Neural crest cell (in vitro differentiated cells): ENCODE results near the gene SORCS2. TPM values are rescaled to one million over a fixed set of nuclear protein-coding genes. Genes with fewer than 3 reads are reported as not detected.

Experiments
- DNase-seq: peaks from one replicate; pipeline ENCODE4 v3.0.0; 2021; ENCODE audit warnings: low read depth, mixed read lengths, low spot score
- H3K27ac Mint-ChIP-seq: one replicate; pipeline ENCODE4 v1.8.0; 2021; ENCODE audit warnings: mild to moderate bottlenecking, mixed read lengths; ENCODE audit not compliant: unreplicated experiment
- H3K27me3 Mint-ChIP-seq: 2 replicates; pipeline ENCODE4 v1.8.0; 2021; ENCODE audit warnings: low read depth, mild to moderate bottlenecking, mixed read lengths
- H3K36me3 Mint-ChIP-seq: 2 replicates; pipeline ENCODE4 v1.8.0; 2021; ENCODE audit warnings: low read depth, mild to moderate bottlenecking, mixed read lengths
- H3K4me1 Mint-ChIP-seq: 2 replicates; pipeline ENCODE4 v1.8.0; 2021; ENCODE audit warnings: mixed read lengths
- H3K4me3 Mint-ChIP-seq: one replicate; pipeline ENCODE4 v1.8.0; 2021; ENCODE audit warnings: mild to moderate bottlenecking, mixed read lengths
- H3K9me3 Mint-ChIP-seq: 2 replicates; pipeline ENCODE4 v1.8.0; 2021; ENCODE audit warnings: mixed read lengths
- CTCF ChIP-seq: fragments of 200-600 bp; sonication (generic); conservative IDR thresholded peaks from 2 replicates; pipeline ENCODE4 v1.5.0; 2021; ENCODE audit warnings: antibody characterized with exemption, mild to moderate bottlenecking
- total RNA-seq: library from RNA; stranded (reverse); gene quantifications from 2 replicates; pipeline ENCODE4 v1.2.1, GENCODE V29; 2021

Gene SORCS2
- total RNA-seq, 1 donor from 2014 or later: 1.1 TPM

- no peak overlapping the region for H3K27ac Mint-ChIP-seq
- DNase-seq: no peak
Measured at GRCh38 chr4:7781366-7781765, 589.0 kb downstream of the SORCS2 start.

GRCh38 chr4:7781993-7782392 is 589.7 kb downstream of the SORCS2 start:
- TF ChIP-seq CTCF: no peak

More at GRCh38 chr4:7781366-7781765, 589.0 kb downstream of the SORCS2 start:
- no peaks in the 10 kb centered on the region for H3K9me3 Mint-ChIP-seq
- TF ChIP-seq CTCF: no peak
- no peaks in the 10 kb centered on the region for H3K27me3 Mint-ChIP-seq
- peaks cover 44% of the 10 kb centered on the region for H3K4me1 Mint-ChIP-seq
- H3K4me3 Mint-ChIP-seq: no peak overlapping the region
- H3K36me3 Mint-ChIP-seq: peaks cover 13% of the 10 kb centered on the region

GRCh38 chr4:7782783-7783182 is 590.4 kb downstream of the SORCS2 start:
- Mint-ChIP-seq H3K36me3 (peaks cover 13% of the 10 kb centered on the region), H3K4me3 (no peak overlapping the region), H3K27ac (no peak overlapping the region)

More at GRCh38 chr4:7781993-7782392, 589.7 kb downstream of the SORCS2 start:
- peaks cover 41% of the 10 kb centered on the region for H3K4me1 Mint-ChIP-seq
- no peaks in the 10 kb centered on the region for H3K9me3 Mint-ChIP-seq
- no peak for DNase-seq
- peak overlapping the region; percentile 11 for H3K27ac Mint-ChIP-seq
- peaks cover 13% of the 10 kb centered on the region for H3K36me3 Mint-ChIP-seq
- no peak overlapping the region for H3K4me3 Mint-ChIP-seq
- no peaks in the 10 kb centered on the region for H3K27me3 Mint-ChIP-seq

GRCh38 chr4:7783541-7783940 is 591.2 kb downstream of the SORCS2 start:
- no peak for TF ChIP-seq CTCF
- H3K9me3 Mint-ChIP-seq: no peaks in the 10 kb centered on the region
- H3K36me3 Mint-ChIP-seq: peaks cover 9% of the 10 kb centered on the region
- peaks cover 40% of the 10 kb centered on the region for H3K4me1 Mint-ChIP-seq
- no peak overlapping the region for H3K27ac Mint-ChIP-seq
- no peak overlapping the region for H3K4me3 Mint-ChIP-seq
- no peaks in the 10 kb centered on the region for H3K27me3 Mint-ChIP-seq
- no peak for DNase-seq

More at GRCh38 chr4:7782783-7783182, 590.4 kb downstream of the SORCS2 start:
- H3K4me1 Mint-ChIP-seq: peaks cover 40% of the 10 kb centered on the region
- TF ChIP-seq CTCF: no peak
- H3K9me3 Mint-ChIP-seq: no peaks in the 10 kb centered on the region
- no peak for DNase-seq
- no peaks in the 10 kb centered on the region for H3K27me3 Mint-ChIP-seq

GRCh38 chr4:7784131-7784870 is 592.0 kb downstream of the SORCS2 start:
- Mint-ChIP-seq H3K27ac (no peak overlapping the region), H3K27me3 (no peaks in the 10 kb centered on the region), H3K36me3 (peaks cover 9% of the 10 kb centered on the region), H3K9me3 (no peaks in the 10 kb centered on the region), H3K4me1 (peaks cover 40% of the 10 kb centered on the region), H3K4me3 (no peak overlapping the region)
- DNase-seq: no peak
- no peak for TF ChIP-seq CTCF
